HL-60 (cell line): Measurements from ENCODE around the gene KCNQ1.

ENCODE experiments used
- CTCF ChIP-seq: IDR thresholded peaks from one replicate; pipeline ENCODE4 v1.5.1; 2011; ENCODE audit warnings: low read length, control low read depth, inconsistent platforms; ENCODE audit not compliant: insufficient read depth
- GABPA ChIP-seq: IDR thresholded peaks from 2 replicates; pipeline ENCODE4 v1.6.1; 2012; ENCODE audit warnings: low read depth
- POLR2AphosphoS5 ChIP-seq: IDR thresholded peaks from 2 replicates; pipeline ENCODE4 v1.6.1; 2012; ENCODE audit warnings: low read depth
- SPI1 ChIP-seq: IDR thresholded peaks from 2 replicates; pipeline ENCODE4 v1.6.1; 2012; ENCODE audit warnings: low read depth, mild to moderate bottlenecking, borderline replicate concordance
- TF ChIP-seq, protein P1 (sequence below): IDR thresholded peaks from 2 replicates; pipeline ENCODE4 v1.6.1; 2012; ENCODE audit warnings: low read depth; ENCODE audit not compliant: insufficient replicate concordance

GRCh38 chr11:2838091-2838490 is 393.3 kb downstream of the KCNQ1 start:
- no peak for TF ChIP-seq CTCF
- TF ChIP-seq, protein P1, sequence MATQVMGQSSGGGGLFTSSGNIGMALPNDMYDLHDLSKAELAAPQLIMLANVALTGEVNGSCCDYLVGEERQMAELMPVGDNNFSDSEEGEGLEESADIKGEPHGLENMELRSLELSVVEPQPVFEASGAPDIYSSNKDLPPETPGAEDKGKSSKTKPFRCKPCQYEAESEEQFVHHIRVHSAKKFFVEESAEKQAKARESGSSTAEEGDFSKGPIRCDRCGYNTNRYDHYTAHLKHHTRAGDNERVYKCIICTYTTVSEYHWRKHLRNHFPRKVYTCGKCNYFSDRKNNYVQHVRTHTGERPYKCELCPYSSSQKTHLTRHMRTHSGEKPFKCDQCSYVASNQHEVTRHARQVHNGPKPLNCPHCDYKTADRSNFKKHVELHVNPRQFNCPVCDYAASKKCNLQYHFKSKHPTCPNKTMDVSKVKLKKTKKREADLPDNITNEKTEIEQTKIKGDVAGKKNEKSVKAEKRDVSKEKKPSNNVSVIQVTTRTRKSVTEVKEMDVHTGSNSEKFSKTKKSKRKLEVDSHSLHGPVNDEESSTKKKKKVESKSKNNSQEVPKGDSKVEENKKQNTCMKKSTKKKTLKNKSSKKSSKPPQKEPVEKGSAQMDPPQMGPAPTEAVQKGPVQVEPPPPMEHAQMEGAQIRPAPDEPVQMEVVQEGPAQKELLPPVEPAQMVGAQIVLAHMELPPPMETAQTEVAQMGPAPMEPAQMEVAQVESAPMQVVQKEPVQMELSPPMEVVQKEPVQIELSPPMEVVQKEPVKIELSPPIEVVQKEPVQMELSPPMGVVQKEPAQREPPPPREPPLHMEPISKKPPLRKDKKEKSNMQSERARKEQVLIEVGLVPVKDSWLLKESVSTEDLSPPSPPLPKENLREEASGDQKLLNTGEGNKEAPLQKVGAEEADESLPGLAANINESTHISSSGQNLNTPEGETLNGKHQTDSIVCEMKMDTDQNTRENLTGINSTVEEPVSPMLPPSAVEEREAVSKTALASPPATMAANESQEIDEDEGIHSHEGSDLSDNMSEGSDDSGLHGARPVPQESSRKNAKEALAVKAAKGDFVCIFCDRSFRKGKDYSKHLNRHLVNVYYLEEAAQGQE, result no peak
- TF ChIP-seq POLR2AphosphoS5, result no peak
- no peak for TF ChIP-seq SPI1
- TF ChIP-seq GABPA, result no peak
